Measurements from ENCODE around the gene COMMD2. TPM values are rescaled to one million over a fixed set of nuclear protein-coding genes. Genes with fewer than 3 reads are reported as not detected.

Gene COMMD2
- total RNA-seq, 1 experiment from 2014 or later = 64.9 TPM

GRCh38 chr3:149739396-149739795 lies 12.9 kb downstream of the COMMD2 start:
- H2BK12ac ChIP-seq (ENCODE audit: insufficient read length, low read depth, low read length) = no peak overlapping the region

More at GRCh38 chr3:149739396-149739795, 12.9 kb downstream of the COMMD2 start:
- no peak overlapping the region for H4K8ac ChIP-seq (replicated peaks; ENCODE audit: insufficient read length, low read depth, low read length)
- H3K27ac ChIP-seq (ENCODE audit: insufficient read length, low read depth, low read length) = no peak overlapping the region
- H3K4me1 Mint-ChIP-seq = peaks cover 3 to 4% of the 10 kb centered on the region in 2 experiments; a peak in 1 of 4 replicates
- H3K4ac ChIP-seq (ENCODE audit: low read depth, low read length) = no peak overlapping the region
- H2AFZ ChIP-seq (ENCODE audit: low read length) = no peak overlapping the region
- no peaks in the 10 kb centered on the region for H3K27me3 Mint-ChIP-seq (ENCODE audit: low read depth)
- TF ChIP-seq CTCF (conservative IDR thresholded peaks at IDR 0.05) = no peak
- no peaks in the 10 kb centered on the region for H3K27me3 ChIP-seq (ENCODE audit: insufficient read depth, low read length)
- no peak for DNase-seq
- H3K23ac ChIP-seq (ENCODE audit: insufficient read length, low read depth, low read length) = no peak overlapping the region
- H2BK15ac ChIP-seq (ENCODE audit: low read depth, low read length) = no peak overlapping the region
- H3K4me2 ChIP-seq (ENCODE audit: insufficient read depth, insufficient read length, low read length) = no peak overlapping the region
- H3K79me2 ChIP-seq (ENCODE audit: insufficient read depth, low read length) = no peaks in the 10 kb centered on the region
- no peak overlapping the region for H3K56ac ChIP-seq (ENCODE audit: insufficient read length, low read depth, low read length)
- no peak overlapping the region for H4K5ac ChIP-seq (ENCODE audit: insufficient read length, low read depth, low read length)
- H3K79me1 ChIP-seq (ENCODE audit: insufficient read depth, low read depth, low read length, poor library complexity, severe bottlenecking) = no peaks in the 10 kb centered on the region
- no peaks in the 10 kb centered on the region for H3K4me1 ChIP-seq (ENCODE audit: insufficient read depth, low read length)
- no peak overlapping the region for H2BK120ac ChIP-seq (ENCODE audit: low read depth, low read length, poor library complexity, severe bottlenecking)
- peaks cover 0 to 27% (median 10%) of the 10 kb centered on the region in 3 experiments; a peak in 5 of 7 replicates for H3K36me3 Mint-ChIP-seq (ENCODE audit: insufficient read depth in 1 of 3, low read depth in 3 of 3)
- H3K14ac ChIP-seq (ENCODE audit: insufficient read depth, low read length) = no peak overlapping the region
- peak overlapping the region in 1 of 3 experiments; percentile 34; a peak in 1 of 7 replicates for H3K27ac Mint-ChIP-seq
- no peak overlapping the region for H3K18ac ChIP-seq (ENCODE audit: insufficient read length, low read depth, low read length)
- H3K9me3 ChIP-seq (ENCODE audit: control insufficient read depth, low read depth, low read length) = no peaks in the 10 kb centered on the region
- no peaks in the 10 kb centered on the region for H3K9me3 Mint-ChIP-seq
- no peak overlapping the region for H3T11ph ChIP-seq (ENCODE audit: low read length)
- no peak overlapping the region for H2BK20ac ChIP-seq (ENCODE audit: low read depth, low read length, poor library complexity, severe bottlenecking)
- WGBS (ENCODE audit: extremely low coverage, insufficient read length, low lambda C conversion rate) = no CpG with 5 or more reads among the region's 2 CpGs
- no peaks in the 10 kb centered on the region for H4K20me1 ChIP-seq (ENCODE audit: control insufficient read depth, insufficient read depth, insufficient read length)
- no peak overlapping the region for H4K91ac ChIP-seq (ENCODE audit: insufficient read length, low read depth, low read length)
- H3K4me3 Mint-ChIP-seq = no peak overlapping the region
- no peak overlapping the region for H2AK5ac ChIP-seq (ENCODE audit: insufficient read length, low read length)
- H2BK5ac ChIP-seq (ENCODE audit: insufficient read length, low read length) = no peak overlapping the region
- no peaks in the 10 kb centered on the region for H3K23me2 ChIP-seq (ENCODE audit: insufficient read length, low read depth, low read length, poor library complexity, severe bottlenecking)
- no peak overlapping the region for H3K9ac ChIP-seq (ENCODE audit: extremely low read depth, insufficient read length, low read length)
